Heart right ventricle (tissue), 16 donors: Measurements from ENCODE around the gene FOSL2. TPM values are rescaled to one million over a fixed set of nuclear protein-coding genes. Genes with fewer than 3 reads are reported as not detected.

Experiments
- ATAC-seq, 8 donors: fragments of 200-7000 bp; cut with Tn5 transposase; one replicate each; pipeline ENCODE4 v1.9.1; 2020; ENCODE audit warnings: mild to moderate bottlenecking in 8 of 8, moderate library complexity in 8 of 8, moderate number of reproducible peaks in 1 of 8
- DNase-seq, 2 donors: peaks; one replicate each; pipeline ENCODE4 v3.0.0-alpha.2; 2020
- H3K27ac ChIP-seq, 10 donors: fragments of 200-600 bp; sonication (generic) in 2 of 10; one replicate each; pipeline versions ENCODE4 v1.5.0 to v1.8.0; 2020 to 2022; ENCODE audit warnings: mild to moderate bottlenecking in 3 of 10
- H3K27me3 ChIP-seq, 7 donors: fragments of 200-600 bp; one replicate each; pipeline ENCODE4 v1.8.0; 2021 to 2022; ENCODE audit warnings: mild to moderate bottlenecking in 2 of 7
- H3K36me3 ChIP-seq, 9 donors: fragments of 200-600 bp; sonication (generic) in 1 of 9; one replicate each; pipeline versions ENCODE4 v1.5.0 to v1.8.0; 2020 to 2022; ENCODE audit warnings: mild to moderate bottlenecking in 2 of 9
- H3K4me1 ChIP-seq, 9 donors: fragments of 200-600 bp; sonication (generic) in 1 of 9; one replicate each; pipeline versions ENCODE4 v1.5.0 to v1.8.0; 2020 to 2022; ENCODE audit warnings: mild to moderate bottlenecking in 4 of 9
- H3K4me3 ChIP-seq, 10 donors: fragments of 200-600 bp; sonication (generic) in 2 of 10; one replicate each; pipeline versions ENCODE4 v1.5.0 to v1.8.0; 2020 to 2022; ENCODE audit warnings: mild to moderate bottlenecking in 7 of 10, moderate library complexity in 2 of 10
- H3K9me3 ChIP-seq, 11 donors: fragments of 200-600 bp in 10 of 11; sonication (generic) in 2 of 11; one replicate each; pipeline versions ENCODE4 v1.5.0 to v1.8.0; 2013 to 2022; ENCODE audit warnings: mild to moderate bottlenecking in 2 of 11, control low read depth in 1 of 11, moderate library complexity in 1 of 11
- WGBS, 2 donors: extraction: QIAGEN DNeasy Blood & Tissue Kit; methylation state at CpG; one replicate each; pipeline ENCODE4 v1.1.7; 2013; ENCODE audit warnings: inconsistent platforms in 1 of 2; 5-methylcytosine and 5-hydroxymethylcytosine counted together
- intact Hi-C, 10 donors: fragments of 100-400 bp; cut with DNase I; formaldehyde crosslinking; loops; one replicate each; pipeline versions ENCODE4 v1.11.1 to v1.14.2; 2022
- polyA plus RNA-seq, 2 donors: library from polyadenylated mRNA; stranded (reverse); fragments of 200-250 nt; gene quantifications; one replicate each; pipeline ENCODE4 v1.2.3, GENCODE V29; 2013
- total RNA-seq, 10 donors: library from RNA; stranded (reverse); fragmentation: NEBNext Ultra II Directional in 3 of 10; extraction: Animal tissue kit (Norgen Biotek cat#: 25700) in 3 of 10; gene quantifications; one replicate each; pipeline versions ENCODE4 v1.2.1 to v1.2.4, GENCODE V29; 2021 to 2023
- TF ChIP-seq, protein P1 (sequence below), 9 donors: fragments of 200-600 bp; sonication (generic) in 2 of 9; IDR thresholded peaks; one replicate each; pipeline versions ENCODE4 v1.5.0 to v1.8.0; 2021 to 2022; ENCODE audit warnings: antibody characterized with exemption in 9 of 9, mild to moderate bottlenecking in 5 of 9, moderate library complexity in 1 of 9
- donor health status: Arrhythmogenic right ventricular cardiomyopathy.
- donor health status: ischemic (EF 13 %, LVEDD 7.1; RV severe dilation, severe dysfunction).
- donor health status: healthy with polysubstance abuse.
- donor health status: DM: no; HTN: yes; CAD: no.
- donor health status: DM: no; HTN: no; CAD: no.
- donor health status: ischemic (EF 25% LVEDD 6.9; RV normal size, moderate dysfunction).
- donor health status: ischemic (EF 25% LVEDD 5.7; RV mildly dilated, moderate dysfunction).
- donor health status: healthy.
- donor health status: DM: yes; HTN: yes; CAD: no.
- donor health status: Ischemic cardiomyopathy.
- donor health status: ischemic (EF 35%, LVEDD 5.7; RV mildly dilated, moderate dysfunction).
- donor health status: nonischemic (EF 11% LVEDD 7.7; RV severe dilation, severe dysfunction).
- donor health status: DM: yes; HTN: yes; CAD: no.
- donor health status: PGD.
- donor health status: ischemic (EF 29% LVEDD 5.4; RV normal size, mild dysfunction).
- donor health status: nonischemic (EF 23%, LVEDD 6.1; RV moderate dilation, normal function).

The FOSL2 gene
- total and polyA plus RNA-seq, 12 donors: 16.5 to 182 (median 54.8) TPM

DNA sequence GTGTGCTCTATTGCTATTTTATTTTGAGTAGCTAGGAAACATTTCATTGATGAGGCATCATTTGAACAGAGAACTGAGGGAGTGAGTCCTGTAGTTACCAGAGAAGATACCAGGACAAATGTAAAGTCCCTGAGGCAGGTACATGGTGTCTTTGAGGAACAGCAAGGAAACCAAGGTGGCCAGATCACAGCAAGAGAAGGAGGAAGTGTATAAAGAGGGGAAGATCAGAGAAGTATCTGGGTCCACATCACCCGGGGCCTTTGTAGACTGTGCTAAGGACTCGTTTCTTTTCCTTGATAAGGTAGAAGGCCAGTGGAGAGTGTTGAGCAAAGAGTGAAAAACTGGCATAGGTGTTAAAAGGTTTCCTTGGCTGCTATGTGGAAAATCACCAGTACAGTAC, 68.4 kb downstream of the FOSL2 start:
- intact Hi-C loops: no loop called here
- no peak for ATAC-seq

DNA sequence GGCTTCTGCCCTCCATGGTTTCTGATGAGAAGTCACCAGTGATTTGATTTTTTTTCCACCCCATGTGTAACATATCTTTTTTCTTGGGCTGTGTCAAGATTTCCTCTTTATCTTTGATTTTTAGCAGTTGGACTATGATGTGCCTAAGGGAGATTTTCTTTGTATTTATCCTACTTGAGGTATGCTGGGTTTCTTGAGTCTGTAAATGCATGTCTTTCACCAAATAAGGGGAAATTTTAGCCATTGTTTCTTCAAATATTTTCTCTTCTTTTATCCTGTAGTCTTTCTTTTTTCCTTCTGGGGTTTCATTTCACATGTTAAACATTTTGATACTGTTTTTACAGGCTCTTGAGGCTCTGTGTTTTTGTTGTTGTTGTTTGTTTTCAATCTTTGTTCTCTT, 69.5 kb downstream of the FOSL2 start:
- peaks cover 0 to 26% (median 0%) of the 10 kb centered on the region in 9 donors for H3K4me1 ChIP-seq
- no peaks in the 10 kb centered on the region for H3K27me3 ChIP-seq
- H3K36me3 ChIP-seq: no peaks in the 10 kb centered on the region
- DNase-seq: no peak
- intact Hi-C loops: no loop called here
- TF ChIP-seq, protein P1, sequence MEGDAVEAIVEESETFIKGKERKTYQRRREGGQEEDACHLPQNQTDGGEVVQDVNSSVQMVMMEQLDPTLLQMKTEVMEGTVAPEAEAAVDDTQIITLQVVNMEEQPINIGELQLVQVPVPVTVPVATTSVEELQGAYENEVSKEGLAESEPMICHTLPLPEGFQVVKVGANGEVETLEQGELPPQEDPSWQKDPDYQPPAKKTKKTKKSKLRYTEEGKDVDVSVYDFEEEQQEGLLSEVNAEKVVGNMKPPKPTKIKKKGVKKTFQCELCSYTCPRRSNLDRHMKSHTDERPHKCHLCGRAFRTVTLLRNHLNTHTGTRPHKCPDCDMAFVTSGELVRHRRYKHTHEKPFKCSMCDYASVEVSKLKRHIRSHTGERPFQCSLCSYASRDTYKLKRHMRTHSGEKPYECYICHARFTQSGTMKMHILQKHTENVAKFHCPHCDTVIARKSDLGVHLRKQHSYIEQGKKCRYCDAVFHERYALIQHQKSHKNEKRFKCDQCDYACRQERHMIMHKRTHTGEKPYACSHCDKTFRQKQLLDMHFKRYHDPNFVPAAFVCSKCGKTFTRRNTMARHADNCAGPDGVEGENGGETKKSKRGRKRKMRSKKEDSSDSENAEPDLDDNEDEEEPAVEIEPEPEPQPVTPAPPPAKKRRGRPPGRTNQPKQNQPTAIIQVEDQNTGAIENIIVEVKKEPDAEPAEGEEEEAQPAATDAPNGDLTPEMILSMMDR (IDR thresholded peaks at IDR 0.05): no peak
- peaks cover 0 to 19% (median 0%) of the 10 kb centered on the region in 11 donors for H3K9me3 ChIP-seq
- no peak for ATAC-seq
- no peak overlapping the region for H3K4me3 ChIP-seq
- H3K27ac ChIP-seq: no peak overlapping the region

More for the DNA sequence above, 68.4 kb downstream of the FOSL2 start:
- Histone ChIP-seq H3K36me3 (no peaks in the 10 kb centered on the region), H3K4me1 (peaks cover 0 to 26% (median 0%) of the 10 kb centered on the region in 9 donors), H3K27me3 (no peaks in the 10 kb centered on the region), H3K4me3 (no peak overlapping the region), H3K27ac (no peak overlapping the region), H3K9me3 (peaks cover 0 to 19% (median 0%) of the 10 kb centered on the region in 11 donors)
- DNase-seq: no peak
- 54 to 56% methylated on average over 2 of the region's 2 CpGs for WGBS, 2 donors
- TF ChIP-seq, protein P1 (IDR thresholded peaks at IDR 0.05): no peak

DNA sequence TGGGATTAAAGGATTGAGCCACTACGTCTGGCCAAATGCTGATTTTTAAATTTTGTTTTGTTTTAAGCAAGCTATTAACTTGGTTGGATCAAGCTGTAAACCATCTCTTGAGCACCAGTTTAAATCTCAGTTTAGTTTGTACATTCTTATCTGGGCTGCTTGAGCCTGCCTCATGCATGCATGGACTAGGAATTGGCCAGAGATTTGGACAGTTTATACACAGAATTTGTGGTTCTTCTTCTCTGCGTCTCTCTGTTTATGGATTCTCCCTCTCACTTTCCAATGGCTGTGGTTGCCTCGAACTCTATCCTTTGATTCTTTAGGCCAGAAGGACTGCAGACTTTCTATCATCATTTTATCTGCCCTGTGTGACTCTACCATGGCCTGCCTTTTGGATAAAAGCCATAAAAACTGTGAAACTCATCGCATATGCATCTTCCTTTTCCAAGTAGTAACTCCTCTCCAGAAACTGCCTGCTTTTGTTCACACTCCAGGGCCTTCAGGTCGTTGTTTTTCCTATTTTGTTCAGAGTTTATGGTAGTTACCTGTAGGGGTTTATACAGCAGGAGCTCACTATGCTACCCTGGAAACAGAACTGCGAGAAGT, 70.7 kb downstream of the FOSL2 start:
- H3K36me3 ChIP-seq: no peaks in the 10 kb centered on the region
- no peaks in the 10 kb centered on the region for H3K27me3 ChIP-seq
- intact Hi-C loops: no loop called here
- peaks cover 0 to 19% (median 0%) of the 10 kb centered on the region in 11 donors for H3K9me3 ChIP-seq
- no peak for DNase-seq
- 79 to 86% methylated on average over 6 of the region's 6 CpGs for WGBS, 2 donors
- TF ChIP-seq, protein P1 (IDR thresholded peaks at IDR 0.05): no peak
- H3K4me3 ChIP-seq: no peak overlapping the region
- H3K27ac ChIP-seq: peak overlapping the region in 1 of 10 donors; percentile 84
- no peak for ATAC-seq
- H3K4me1 ChIP-seq: peaks cover 0 to 26% (median 0%) of the 10 kb centered on the region in 9 donors

DNA sequence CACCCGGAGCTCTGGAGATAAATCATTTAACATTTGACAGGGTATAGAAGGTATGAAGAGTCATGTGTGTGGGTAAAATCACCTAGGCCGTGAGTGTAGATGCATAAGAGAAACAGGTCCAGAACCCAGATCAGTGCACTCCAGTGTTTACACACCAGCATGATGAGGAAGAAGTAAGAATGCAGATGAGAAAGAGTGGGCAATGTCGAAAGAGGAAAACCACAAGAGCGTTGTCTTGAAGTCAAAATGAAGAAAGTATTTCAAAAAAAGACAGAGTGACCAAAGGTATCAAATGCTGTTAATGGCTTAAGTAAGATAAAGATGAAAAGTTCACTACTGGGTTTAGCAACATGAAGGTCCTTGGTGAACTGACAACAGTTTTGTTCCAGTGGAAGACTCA, 71.2 kb downstream of the FOSL2 start:
- Histone ChIP-seq H3K4me3 (no peak overlapping the region), H3K27me3 (no peaks in the 10 kb centered on the region), H3K4me1 (peaks cover 0 to 27% (median 0%) of the 10 kb centered on the region in 9 donors), H3K36me3 (no peaks in the 10 kb centered on the region), H3K27ac (peak overlapping the region in 1 of 10 donors; percentile 84), H3K9me3 (peaks cover 0 to 19% (median 0%) of the 10 kb centered on the region in 11 donors)
- DNase-seq (no peak), ATAC-seq (no peak)
- WGBS, 2 donors: 84 to 89% methylated on average over 4 of the region's 4 CpGs
- TF ChIP-seq, protein P1 (IDR thresholded peaks at IDR 0.05): no peak
- intact Hi-C loops: no loop called here
